Ishikawa (cell line): ENCODE data around the gene USP1.

ENCODE experiments used
- CEBPB ChIP-seq: IDR thresholded peaks from 2 replicates; pipeline ENCODE4 v1.6.1; 2012
- CREB1 ChIP-seq: IDR thresholded peaks from 2 replicates; pipeline ENCODE4 v1.6.1; 2012; ENCODE audit warnings: low read depth
- EGR1 ChIP-seq: IDR thresholded peaks from 2 replicates; pipeline ENCODE4 v1.6.1; 2012
- EP300 ChIP-seq: IDR thresholded peaks from 2 replicates; pipeline ENCODE4 v1.6.1; 2012; ENCODE audit warnings: borderline replicate concordance
- FOXM1 ChIP-seq: IDR thresholded peaks from 2 replicates; pipeline ENCODE4 v1.6.1; 2012; ENCODE audit warnings: low read depth, borderline replicate concordance
- NFIC ChIP-seq: IDR thresholded peaks from 2 replicates; pipeline ENCODE4 v1.6.1; 2012
- RAD21 ChIP-seq: IDR thresholded peaks from 2 replicates; pipeline ENCODE4 v1.6.1; 2012; ENCODE audit warnings: low read depth
- TAF1 ChIP-seq: IDR thresholded peaks from 2 replicates; pipeline ENCODE4 v1.6.1; 2012; ENCODE audit warnings: low read depth, mild to moderate bottlenecking
- TCF12 ChIP-seq: IDR thresholded peaks from 2 replicates; pipeline ENCODE4 v1.6.1; 2012; ENCODE audit warnings: low read depth
- TEAD4 ChIP-seq: IDR thresholded peaks from 2 replicates; pipeline ENCODE4 v1.6.1; 2012
- YY1 ChIP-seq: IDR thresholded peaks from 2 replicates; pipeline ENCODE4 v1.6.1; 2012; ENCODE audit warnings: low read depth
- ZBTB7A ChIP-seq: IDR thresholded peaks from 2 replicates; pipeline ENCODE4 v1.6.1; 2012; ENCODE audit warnings: low read depth
- TF ChIP-seq, protein P1 (sequence below): IDR thresholded peaks from 2 replicates; pipeline ENCODE4 v1.6.1; 2012
- TF ChIP-seq, protein P2 (sequence below): IDR thresholded peaks from 2 replicates; pipeline ENCODE4 v1.6.1; 2012
- TF ChIP-seq, protein P3 (sequence below): IDR thresholded peaks from 2 replicates; pipeline ENCODE4 v1.6.1; 2012; ENCODE audit warnings: low read depth, mild to moderate bottlenecking

USP1 gene

DNA sequence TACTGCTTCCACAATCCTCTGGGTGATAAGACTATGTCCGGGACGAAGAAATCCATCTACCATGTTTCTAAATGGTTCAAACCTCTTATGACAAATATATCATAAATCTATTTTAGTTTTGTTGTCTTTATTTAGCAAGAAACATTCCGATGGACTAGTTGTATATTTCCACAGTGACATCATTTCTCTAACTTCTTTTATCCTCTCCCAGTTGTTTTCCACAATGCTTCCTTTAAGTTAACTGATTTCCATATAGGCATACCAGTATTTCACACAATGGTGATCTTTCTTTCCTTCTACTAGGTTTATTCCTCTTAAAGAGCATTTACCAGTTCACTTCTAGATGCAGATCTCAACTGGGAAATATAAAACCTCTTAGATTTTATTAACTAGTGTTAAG, 44.8 kb downstream of the USP1 start:
- TF ChIP-seq, protein P1, sequence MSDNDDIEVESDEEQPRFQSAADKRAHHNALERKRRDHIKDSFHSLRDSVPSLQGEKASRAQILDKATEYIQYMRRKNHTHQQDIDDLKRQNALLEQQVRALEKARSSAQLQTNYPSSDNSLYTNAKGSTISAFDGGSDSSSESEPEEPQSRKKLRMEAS: no peak
- TF ChIP-seq RAD21 (no peak), TEAD4 (no peak), ZBTB7A (no peak), YY1 (no peak), FOXM1 (no peak)

DNA sequence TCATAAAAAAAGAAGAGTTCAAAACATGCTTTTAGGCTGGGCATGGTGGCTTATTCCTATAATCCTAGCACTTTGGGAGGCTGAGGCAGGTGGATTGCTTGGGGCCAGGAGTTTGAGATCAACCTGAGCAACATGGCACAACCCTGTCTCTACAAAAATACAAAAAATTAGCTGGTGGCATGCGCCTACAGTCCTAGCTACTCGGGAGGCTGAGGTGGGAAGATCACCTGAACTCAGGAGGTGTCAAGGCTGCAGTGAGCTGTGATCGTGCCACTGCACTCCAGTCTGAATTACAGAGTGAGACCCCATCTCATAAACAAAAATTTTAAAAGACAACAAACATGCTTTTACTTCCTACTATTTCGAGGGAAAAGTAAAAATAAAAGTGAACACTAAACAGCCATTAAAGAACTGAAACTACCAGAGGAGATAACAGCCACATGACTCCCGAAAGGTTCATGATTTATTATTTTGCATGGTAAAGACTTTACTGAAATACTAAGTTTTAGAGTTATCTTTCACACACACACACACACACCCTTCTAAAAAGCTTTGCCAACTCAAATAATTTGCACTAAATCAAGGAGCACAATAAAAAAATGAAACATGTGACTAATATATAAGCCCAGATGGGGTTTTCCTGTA, 48.1 kb downstream of the USP1 start:
- no peak for TF ChIP-seq TCF12
- TF ChIP-seq, protein P2, sequence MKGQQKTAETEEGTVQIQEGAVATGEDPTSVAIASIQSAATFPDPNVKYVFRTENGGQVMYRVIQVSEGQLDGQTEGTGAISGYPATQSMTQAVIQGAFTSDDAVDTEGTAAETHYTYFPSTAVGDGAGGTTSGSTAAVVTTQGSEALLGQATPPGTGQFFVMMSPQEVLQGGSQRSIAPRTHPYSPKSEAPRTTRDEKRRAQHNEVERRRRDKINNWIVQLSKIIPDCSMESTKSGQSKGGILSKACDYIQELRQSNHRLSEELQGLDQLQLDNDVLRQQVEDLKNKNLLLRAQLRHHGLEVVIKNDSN: no peak
- TF ChIP-seq YY1: no peak
- TF ChIP-seq RAD21: no peak
- TF ChIP-seq CEBPB: no peak
- no peak for TF ChIP-seq FOXM1
- TF ChIP-seq ZBTB7A: no peak
- no peak for TF ChIP-seq TAF1
- TF ChIP-seq, protein P3, sequence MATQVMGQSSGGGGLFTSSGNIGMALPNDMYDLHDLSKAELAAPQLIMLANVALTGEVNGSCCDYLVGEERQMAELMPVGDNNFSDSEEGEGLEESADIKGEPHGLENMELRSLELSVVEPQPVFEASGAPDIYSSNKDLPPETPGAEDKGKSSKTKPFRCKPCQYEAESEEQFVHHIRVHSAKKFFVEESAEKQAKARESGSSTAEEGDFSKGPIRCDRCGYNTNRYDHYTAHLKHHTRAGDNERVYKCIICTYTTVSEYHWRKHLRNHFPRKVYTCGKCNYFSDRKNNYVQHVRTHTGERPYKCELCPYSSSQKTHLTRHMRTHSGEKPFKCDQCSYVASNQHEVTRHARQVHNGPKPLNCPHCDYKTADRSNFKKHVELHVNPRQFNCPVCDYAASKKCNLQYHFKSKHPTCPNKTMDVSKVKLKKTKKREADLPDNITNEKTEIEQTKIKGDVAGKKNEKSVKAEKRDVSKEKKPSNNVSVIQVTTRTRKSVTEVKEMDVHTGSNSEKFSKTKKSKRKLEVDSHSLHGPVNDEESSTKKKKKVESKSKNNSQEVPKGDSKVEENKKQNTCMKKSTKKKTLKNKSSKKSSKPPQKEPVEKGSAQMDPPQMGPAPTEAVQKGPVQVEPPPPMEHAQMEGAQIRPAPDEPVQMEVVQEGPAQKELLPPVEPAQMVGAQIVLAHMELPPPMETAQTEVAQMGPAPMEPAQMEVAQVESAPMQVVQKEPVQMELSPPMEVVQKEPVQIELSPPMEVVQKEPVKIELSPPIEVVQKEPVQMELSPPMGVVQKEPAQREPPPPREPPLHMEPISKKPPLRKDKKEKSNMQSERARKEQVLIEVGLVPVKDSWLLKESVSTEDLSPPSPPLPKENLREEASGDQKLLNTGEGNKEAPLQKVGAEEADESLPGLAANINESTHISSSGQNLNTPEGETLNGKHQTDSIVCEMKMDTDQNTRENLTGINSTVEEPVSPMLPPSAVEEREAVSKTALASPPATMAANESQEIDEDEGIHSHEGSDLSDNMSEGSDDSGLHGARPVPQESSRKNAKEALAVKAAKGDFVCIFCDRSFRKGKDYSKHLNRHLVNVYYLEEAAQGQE: no peak
- no peak for TF ChIP-seq NFIC
- no peak for TF ChIP-seq CREB1
- TF ChIP-seq TEAD4: no peak
- TF ChIP-seq EP300: no peak
- TF ChIP-seq, protein P1: no peak
- TF ChIP-seq EGR1: no peak

DNA sequence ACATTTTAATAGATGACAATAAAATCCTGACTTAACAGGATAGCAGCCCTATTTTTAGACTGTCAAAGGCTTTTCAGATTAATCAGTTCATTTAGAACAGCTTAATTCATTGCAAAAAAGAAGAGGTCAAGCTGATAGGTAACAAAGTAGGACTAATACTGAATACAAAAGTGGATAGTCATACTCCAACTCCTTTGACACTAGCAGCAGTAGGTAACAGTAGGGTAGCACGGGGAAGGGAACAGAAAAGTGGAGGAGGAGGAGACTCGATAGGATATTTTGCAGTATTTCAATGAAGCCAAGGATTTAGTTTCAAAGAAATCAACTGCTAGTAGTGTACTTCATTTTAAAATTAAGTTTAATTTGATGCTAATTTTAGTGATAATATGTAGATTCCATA, 51.1 kb downstream of the USP1 start:
- TF ChIP-seq TAF1 (no peak), TCF12 (no peak), EGR1 (no peak), NFIC (no peak), CREB1 (no peak), CEBPB (no peak), RAD21 (no peak), EP300 (no peak), FOXM1 (no peak), YY1 (no peak)
- TF ChIP-seq, protein P3: no peak
- TF ChIP-seq, protein P1: no peak

DNA sequence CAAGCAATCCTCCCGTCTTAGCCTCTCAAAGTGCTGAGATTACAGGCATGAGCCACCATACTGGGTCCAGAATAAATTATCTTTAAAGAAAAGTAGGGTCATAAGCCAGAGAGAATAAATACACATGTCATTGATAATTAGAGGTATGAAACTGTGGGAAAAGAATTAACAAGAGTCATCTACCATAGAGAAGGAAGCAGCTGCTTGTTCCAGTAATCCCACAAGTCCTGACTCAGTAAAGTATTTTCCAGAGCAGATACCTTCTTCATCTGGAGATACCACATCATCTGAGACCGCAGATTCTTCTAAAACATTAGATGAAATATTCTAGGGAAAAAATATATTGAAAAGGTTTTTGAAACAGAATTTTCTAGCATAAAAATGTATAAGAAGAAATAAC, 55.7 kb downstream of the USP1 start:
- TF ChIP-seq NFIC (no peak), YY1 (no peak), TAF1 (no peak), TEAD4 (no peak), RAD21 (no peak), EP300 (no peak), TCF12 (no peak), EGR1 (no peak), CREB1 (no peak), FOXM1 (no peak), CEBPB (no peak), ZBTB7A (no peak)
- TF ChIP-seq, protein P2: no peak
- TF ChIP-seq, protein P1: no peak
- TF ChIP-seq, protein P3: no peak
